GM12878 (cell line): ENCODE data around the gene MUL1. TPM values are rescaled to one million over a fixed set of nuclear protein-coding genes. Genes with fewer than 3 reads are reported as not detected.

ENCODE experiments used
- ATAC-seq: fragments of 200-7000 bp; cut with Tn5 transposase; 3 replicates; pipeline ENCODE4 v1.9.1; 2020; ENCODE audit warnings: mild to moderate bottlenecking, moderate library complexity
- BruUV-seq: library from RNA; stranded (reverse); fragments of 400-500 nt; replicated peaks from 2 replicates; lab custom pipeline; 2021; lab: Mats Ljungman, UMichigan
- CTCF ChIA-PET: fragments of 300-600 bp; sonication (Branson Sonifier 250); formaldehyde crosslinking; extraction: SDS; loops from one replicate; lab custom pipeline; 2021; ENCODE audit warnings: inconsistent platforms; lab: Yijun Ruan, JAX
- POLR2A ChIA-PET: fragments of 350-600 bp; formaldehyde crosslinking; extraction: SDS; loops from one replicate; lab custom pipeline; 2021; ENCODE audit warnings: inconsistent platforms; lab: Charles Lee
- RAD21 ChIA-PET: fragments of 300-600 bp; sonication (Branson Sonifier 250); formaldehyde crosslinking; loops from one replicate; lab custom pipeline; 2023; ENCODE audit warnings: antibody characterized with exemption; ENCODE audit not compliant: unreplicated experiment; lab: Charles Lee
- SMC1A ChIA-PET: fragments of 300-600 bp; sonication (Branson Sonifier 250); formaldehyde crosslinking; loops from one replicate; lab custom pipeline; 2023; ENCODE audit not compliant: unreplicated experiment, uncharacterized antibody; lab: Charles Lee
- DNase-seq: peaks from one replicate; pipeline ENCODE4 v3.0.0-alpha.2; 2011; ENCODE audit warnings: low read depth, low spot score
- FAIRE-seq: peaks from 3 replicates; lab custom pipeline; 2011; peaks lifted over from hg19 to GRCh38; lab: Jason Lieb, UNC
- H2AFZ ChIP-seq: 2 replicates; pipeline ENCODE4 v1.6.0; 2011; ENCODE audit warnings: low read depth, low read length, control low read depth; ENCODE audit not compliant: control insufficient read depth
- H3K27ac ChIP-seq: 2 replicates; pipeline ENCODE4 v1.5.1; 2011; ENCODE audit warnings: control low read depth; ENCODE audit not compliant: control insufficient read depth, insufficient read depth
- H3K27me3 ChIP-seq, 2 experiments: replicated peaks in 1 of 2; 2 replicates each; pipeline versions ENCODE4 v1.6.0 to v1.6.1; 2011; ENCODE audit warnings: low read length in 1 of 2; ENCODE audit not compliant: control insufficient read depth in 2 of 2, insufficient read depth in 2 of 2
- H3K36me3 ChIP-seq, 2 experiments: 2 replicates each; pipeline ENCODE4 v1.5.1; 2011; ENCODE audit warnings: low read length in 1 of 2; ENCODE audit not compliant: control insufficient read depth in 2 of 2, insufficient read depth in 2 of 2
- H3K4me1 ChIP-seq: 2 replicates; pipeline ENCODE4 v1.6.1; 2011; ENCODE audit warnings: mild to moderate bottlenecking, low read length, moderate library complexity, mixed read lengths; ENCODE audit not compliant: control insufficient read depth, insufficient read depth
- H3K4me2 ChIP-seq: 2 replicates; pipeline ENCODE4 v1.6.0; 2011; ENCODE audit warnings: control low read depth; ENCODE audit not compliant: control insufficient read depth, insufficient read depth
- H3K4me3 ChIP-seq: fragments of 200-600 bp; sonication (generic); 2 replicates; pipeline ENCODE4 v1.5.1; 2016
- H3K79me2 ChIP-seq: 2 replicates; pipeline ENCODE4 v1.6.0; 2011; ENCODE audit warnings: low read length; ENCODE audit not compliant: control insufficient read depth, insufficient read depth
- H3K9ac ChIP-seq: 2 replicates; pipeline ENCODE4 v1.8.0; 2011; ENCODE audit warnings: low read length, control low read depth, mixed read lengths; ENCODE audit not compliant: control insufficient read depth, insufficient read depth
- H3K9me3 ChIP-seq: replicated peaks from 3 replicates; pipeline ENCODE4 v1.5.1; 2011; ENCODE audit warnings: mild to moderate bottlenecking, low read length; ENCODE audit not compliant: control insufficient read depth, insufficient read depth
- H4K20me1 ChIP-seq: 2 replicates; pipeline ENCODE4 v1.6.0; 2011; ENCODE audit not compliant: control insufficient read depth, insufficient read depth
- HSF1 ChIP-seq: fragments of 150-350 bp; IDR thresholded peaks from 2 replicates; pipeline ENCODE4 v1.6.1; 2014; ENCODE audit warnings: mild to moderate bottlenecking, low read depth, low read length
- JUND ChIP-seq: IDR thresholded peaks from 2 replicates; pipeline ENCODE4 v1.6.1; 2012; ENCODE audit warnings: low read depth, mild to moderate bottlenecking, low read length, improper control_type of control experiment, moderate library complexity
- PKNOX1 ChIP-seq: fragments of 450-650 bp; IDR thresholded peaks from 2 replicates; pipeline ENCODE4 v1.6.1; 2016; ENCODE audit warnings: mild to moderate bottlenecking
- REST ChIP-seq: IDR thresholded peaks from 2 replicates; pipeline ENCODE4 v1.6.1; 2012; ENCODE audit warnings: mild to moderate bottlenecking, low read depth, low read length
- WRNIP1 ChIP-seq: IDR thresholded peaks from 2 replicates; pipeline ENCODE4 v1.6.1; 2011; ENCODE audit warnings: low read depth, low read length, improper control_type of control experiment, borderline replicate concordance
- ZBTB11 ChIP-seq: fragments of 450-650 bp; formaldehyde crosslinking; IDR thresholded peaks from 2 replicates; pipeline ENCODE4 v1.5.0; 2022; ENCODE audit warnings: mild to moderate bottlenecking, missing genetic modification characterization
- WGBS: methylation state at CpG from one replicate; pipeline ENCODE4 v1.1.6; 2016; ENCODE audit warnings: low lambda C conversion rate; ENCODE audit not compliant: insufficient replicate concordance, insufficient coverage; ENCODE audit errors: missing lambda C conversion rate; 5-methylcytosine and 5-hydroxymethylcytosine counted together
- in situ Hi-C: fragments of 300-500 bp; cut with MboI; formaldehyde crosslinking; loops from 9 replicates; pipeline ENCODE4 v1.14.3; 2018; ENCODE audit warnings: mixed read lengths
- intact Hi-C: fragments of 100-400 bp; cut with micrococcal nuclease; formaldehyde crosslinking; loops from one replicate; pipeline ENCODE4 v1.14.2; 2022; ENCODE audit not compliant: unreplicated experiment
- polyA plus RNA-seq, 11 experiments: library from polyadenylated mRNA; depleted of rRNA in 4 of 11; unstranded in 6 of 11; stranded (reverse) in 5 of 11; fragments of >200 nt; fragmentation: Nextera tagmentation in 4 of 11; fragmentation: Illumina TruSeq in 1 of 11; extraction: Ambion mirVana in 4 of 11; extraction: Trizol in 1 of 11; gene quantifications; 1 replicate in 1 of 11; 2 replicates in 10 of 11; pipeline versions ENCODE4 v1.2.1 to v1.2.3, GENCODE V29; 2011 to 2016; ENCODE audit warnings: inconsistent platforms in 2 of 11, missing spikeins in 2 of 11, low read depth in 1 of 11
- total RNA-seq, 4 experiments: library from RNA; depleted of rRNA in 3 of 4; stranded (reverse); fragments of >200 nt in 3 of 4; fragmentation: Illumina TruSeq in 1 of 4; extraction: Trizol in 1 of 4; gene quantifications; 2 replicates each; pipeline versions ENCODE4 v1.2.1 to v1.2.3, GENCODE V29; 2013 to 2021

MUL1 gene
- total and polyA plus RNA-seq, 10 of the 15 experiments (the other 5 are each of a cell fraction or from before 2014, with no cell fraction given) = 4.9 to 27.0 (median 15.5) TPM

- no peak for TF ChIP-seq ZBTB11 (CRISPR knock-in tag)
These were observed 27.6 kb downstream of the MUL1 start (continued) for GRCh38 chr1:20480243-20480944.

GRCh38 chr1:20479840-20480239 lies 28.1 kb downstream of the MUL1 start:
- Histone ChIP-seq H3K4me3 (no peak overlapping the region), H3K79me2 (no peaks in the 10 kb centered on the region), H3K27ac (no peak overlapping the region), H4K20me1 (no peaks in the 10 kb centered on the region), H3K4me1 (no peaks in the 10 kb centered on the region), H3K9ac (no peak overlapping the region), H3K27me3 (peaks cover 12 to 13% of the 10 kb centered on the region in 2 experiments), H3K9me3 (no peaks in the 10 kb centered on the region), H3K4me2 (no peak overlapping the region), H3K36me3 (no peaks in the 10 kb centered on the region), H2AFZ (no peak overlapping the region)
- no peak for DNase-seq
- SMC1A ChIA-PET = interaction anchor here (1.2 kb wide), 1 partner anchor 60 kb away, joined by 3 read pairs; no protein-coding TSS in a partner anchor
- POLR2A ChIA-PET = no interaction called here
- 10% methylated on average over 4 of the region's 4 CpGs for WGBS
- intact Hi-C loops = no loop called here
- no peak for ATAC-seq
- no TSS peak for BruUV-seq
- TF ChIP-seq PKNOX1 = no peak
- no peak for TF ChIP-seq WRNIP1
- no peak for TF ChIP-seq JUND
- no peak for TF ChIP-seq REST
- TF ChIP-seq HSF1 = no peak
- CTCF ChIA-PET = interaction anchor here (1.8 kb wide), 1 partner anchor 11 kb away, joined by 7 read pairs; no protein-coding TSS in a partner anchor
- FAIRE-seq = no peak
- RAD21 ChIA-PET = interaction anchor here (0.8 kb wide), 1 partner anchor 20 kb away, joined by 4 read pairs; no protein-coding TSS in a partner anchor
- in situ Hi-C loops = no loop called here
